ENCODE data around the gene MRPS22.

DNA sequence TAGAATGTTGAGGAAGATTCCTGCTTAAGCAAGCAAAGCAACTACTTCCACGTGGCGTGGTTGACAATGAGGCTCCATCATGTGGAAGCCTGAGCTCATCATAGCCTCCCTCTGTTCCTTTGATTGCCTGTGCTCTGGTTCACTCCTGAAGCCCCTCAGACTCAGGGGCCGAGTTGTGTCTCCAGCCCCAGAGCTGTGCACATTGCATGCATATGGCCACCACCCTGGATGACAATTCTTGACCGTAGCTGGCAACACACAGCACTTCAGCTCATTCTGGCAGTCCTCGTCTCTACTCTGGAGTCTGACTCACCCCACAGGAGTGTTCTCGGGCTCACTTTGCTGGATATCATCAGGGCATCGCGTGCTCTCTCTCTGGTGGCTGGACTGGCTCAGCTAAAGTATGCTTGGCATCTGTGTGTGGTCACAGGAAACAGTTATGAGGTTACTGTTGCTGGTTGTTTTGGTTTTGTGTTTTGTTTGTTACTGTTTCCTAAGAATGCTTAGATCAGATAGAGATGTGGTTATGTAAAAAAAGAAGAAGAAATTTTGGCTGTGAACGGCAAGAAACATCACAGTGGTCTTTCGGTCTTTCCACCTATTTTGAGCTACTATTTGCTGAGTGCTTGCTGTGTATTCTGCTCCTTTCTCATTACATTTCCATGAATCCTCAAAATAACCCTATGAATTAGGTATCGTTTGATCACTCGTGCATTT lies 41.6 kb upstream of the MRPS22 start:
- TF ChIP-seq RXRA (IDR thresholded peaks at IDR 0.05) (no peak), YY1 (IDR thresholded peaks at IDR 0.05) (no peak), JUND (IDR thresholded peaks at IDR 0.05) (no peak), FOXA1 (IDR thresholded peaks at IDR 0.05) (no peak), SP1 (IDR thresholded peaks at IDR 0.05) (no peak), TAF1 (conservative IDR thresholded peaks at IDR 0.05) (no peak), GABPA (IDR thresholded peaks at IDR 0.05 in 1 of 2, conservative IDR thresholded peaks at IDR 0.05 in 1 of 2) (no peak), RAD21 (IDR thresholded peaks at IDR 0.05) (no peak)
- TF ChIP-seq, protein P1, sequence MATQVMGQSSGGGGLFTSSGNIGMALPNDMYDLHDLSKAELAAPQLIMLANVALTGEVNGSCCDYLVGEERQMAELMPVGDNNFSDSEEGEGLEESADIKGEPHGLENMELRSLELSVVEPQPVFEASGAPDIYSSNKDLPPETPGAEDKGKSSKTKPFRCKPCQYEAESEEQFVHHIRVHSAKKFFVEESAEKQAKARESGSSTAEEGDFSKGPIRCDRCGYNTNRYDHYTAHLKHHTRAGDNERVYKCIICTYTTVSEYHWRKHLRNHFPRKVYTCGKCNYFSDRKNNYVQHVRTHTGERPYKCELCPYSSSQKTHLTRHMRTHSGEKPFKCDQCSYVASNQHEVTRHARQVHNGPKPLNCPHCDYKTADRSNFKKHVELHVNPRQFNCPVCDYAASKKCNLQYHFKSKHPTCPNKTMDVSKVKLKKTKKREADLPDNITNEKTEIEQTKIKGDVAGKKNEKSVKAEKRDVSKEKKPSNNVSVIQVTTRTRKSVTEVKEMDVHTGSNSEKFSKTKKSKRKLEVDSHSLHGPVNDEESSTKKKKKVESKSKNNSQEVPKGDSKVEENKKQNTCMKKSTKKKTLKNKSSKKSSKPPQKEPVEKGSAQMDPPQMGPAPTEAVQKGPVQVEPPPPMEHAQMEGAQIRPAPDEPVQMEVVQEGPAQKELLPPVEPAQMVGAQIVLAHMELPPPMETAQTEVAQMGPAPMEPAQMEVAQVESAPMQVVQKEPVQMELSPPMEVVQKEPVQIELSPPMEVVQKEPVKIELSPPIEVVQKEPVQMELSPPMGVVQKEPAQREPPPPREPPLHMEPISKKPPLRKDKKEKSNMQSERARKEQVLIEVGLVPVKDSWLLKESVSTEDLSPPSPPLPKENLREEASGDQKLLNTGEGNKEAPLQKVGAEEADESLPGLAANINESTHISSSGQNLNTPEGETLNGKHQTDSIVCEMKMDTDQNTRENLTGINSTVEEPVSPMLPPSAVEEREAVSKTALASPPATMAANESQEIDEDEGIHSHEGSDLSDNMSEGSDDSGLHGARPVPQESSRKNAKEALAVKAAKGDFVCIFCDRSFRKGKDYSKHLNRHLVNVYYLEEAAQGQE (IDR thresholded peaks at IDR 0.05) = no peak
- TF ChIP-seq, protein P2, sequence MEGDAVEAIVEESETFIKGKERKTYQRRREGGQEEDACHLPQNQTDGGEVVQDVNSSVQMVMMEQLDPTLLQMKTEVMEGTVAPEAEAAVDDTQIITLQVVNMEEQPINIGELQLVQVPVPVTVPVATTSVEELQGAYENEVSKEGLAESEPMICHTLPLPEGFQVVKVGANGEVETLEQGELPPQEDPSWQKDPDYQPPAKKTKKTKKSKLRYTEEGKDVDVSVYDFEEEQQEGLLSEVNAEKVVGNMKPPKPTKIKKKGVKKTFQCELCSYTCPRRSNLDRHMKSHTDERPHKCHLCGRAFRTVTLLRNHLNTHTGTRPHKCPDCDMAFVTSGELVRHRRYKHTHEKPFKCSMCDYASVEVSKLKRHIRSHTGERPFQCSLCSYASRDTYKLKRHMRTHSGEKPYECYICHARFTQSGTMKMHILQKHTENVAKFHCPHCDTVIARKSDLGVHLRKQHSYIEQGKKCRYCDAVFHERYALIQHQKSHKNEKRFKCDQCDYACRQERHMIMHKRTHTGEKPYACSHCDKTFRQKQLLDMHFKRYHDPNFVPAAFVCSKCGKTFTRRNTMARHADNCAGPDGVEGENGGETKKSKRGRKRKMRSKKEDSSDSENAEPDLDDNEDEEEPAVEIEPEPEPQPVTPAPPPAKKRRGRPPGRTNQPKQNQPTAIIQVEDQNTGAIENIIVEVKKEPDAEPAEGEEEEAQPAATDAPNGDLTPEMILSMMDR (IDR thresholded peaks at IDR 0.05; ENCODE audit: low read depth, low read length, missing input control) = no peak
- TF ChIP-seq, protein P3, sequence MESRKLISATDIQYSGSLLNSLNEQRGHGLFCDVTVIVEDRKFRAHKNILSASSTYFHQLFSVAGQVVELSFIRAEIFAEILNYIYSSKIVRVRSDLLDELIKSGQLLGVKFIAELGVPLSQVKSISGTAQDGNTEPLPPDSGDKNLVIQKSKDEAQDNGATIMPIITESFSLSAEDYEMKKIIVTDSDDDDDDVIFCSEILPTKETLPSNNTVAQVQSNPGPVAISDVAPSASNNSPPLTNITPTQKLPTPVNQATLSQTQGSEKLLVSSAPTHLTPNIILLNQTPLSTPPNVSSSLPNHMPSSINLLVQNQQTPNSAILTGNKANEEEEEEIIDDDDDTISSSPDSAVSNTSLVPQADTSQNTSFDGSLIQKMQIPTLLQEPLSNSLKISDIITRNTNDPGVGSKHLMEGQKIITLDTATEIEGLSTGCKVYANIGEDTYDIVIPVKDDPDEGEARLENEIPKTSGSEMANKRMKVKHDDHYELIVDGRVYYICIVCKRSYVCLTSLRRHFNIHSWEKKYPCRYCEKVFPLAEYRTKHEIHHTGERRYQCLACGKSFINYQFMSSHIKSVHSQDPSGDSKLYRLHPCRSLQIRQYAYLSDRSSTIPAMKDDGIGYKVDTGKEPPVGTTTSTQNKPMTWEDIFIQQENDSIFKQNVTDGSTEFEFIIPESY (IDR thresholded peaks at IDR 0.05) = no peak
- TF ChIP-seq, protein P4, sequence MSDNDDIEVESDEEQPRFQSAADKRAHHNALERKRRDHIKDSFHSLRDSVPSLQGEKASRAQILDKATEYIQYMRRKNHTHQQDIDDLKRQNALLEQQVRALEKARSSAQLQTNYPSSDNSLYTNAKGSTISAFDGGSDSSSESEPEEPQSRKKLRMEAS (IDR thresholded peaks at IDR 0.05) = no peak

Data from liver (tissue), 3 donors.